Kidney epithelial cell (primary cell): Measurements from ENCODE around the gene ATP1B3. TPM values are rescaled to one million over a fixed set of nuclear protein-coding genes. Genes with fewer than 3 reads are reported as not detected.

ENCODE experiments used
- DNase-seq: peaks from one replicate; pipeline ENCODE4 v3.0.0-alpha.2; 2010; ENCODE audit warnings: low read depth
- H3K27me3 ChIP-seq: 2 replicates; pipeline ENCODE4 v1.6.0; 2011; ENCODE audit warnings: low read length; ENCODE audit not compliant: control insufficient read depth, insufficient read depth
- H3K36me3 ChIP-seq: 2 replicates; pipeline ENCODE4 v1.5.1; 2011; ENCODE audit warnings: low read length; ENCODE audit not compliant: control insufficient read depth, insufficient read depth
- H3K4me3 ChIP-seq: 2 replicates; pipeline ENCODE4 v1.5.1; 2011; ENCODE audit warnings: low read depth, mild to moderate bottlenecking, control low read depth, low read length
- total RNA-seq: library from RNA; depleted of rRNA; stranded (reverse); fragments of >200 nt; gene quantifications from 2 replicates; pipeline ENCODE4 v1.2.3, GENCODE V29; 2015
- TF ChIP-seq, protein P1 (sequence below): IDR thresholded peaks from 2 replicates; pipeline ENCODE4 v1.5.1; 2011; ENCODE audit warnings: mild to moderate bottlenecking, moderate library complexity, low read length, control low read depth, inconsistent platforms; ENCODE audit not compliant: insufficient read depth, poor library complexity, severe bottlenecking

Gene ATP1B3
- total RNA-seq, 1 donor from 2014 or later = 50.8 TPM

DNA sequence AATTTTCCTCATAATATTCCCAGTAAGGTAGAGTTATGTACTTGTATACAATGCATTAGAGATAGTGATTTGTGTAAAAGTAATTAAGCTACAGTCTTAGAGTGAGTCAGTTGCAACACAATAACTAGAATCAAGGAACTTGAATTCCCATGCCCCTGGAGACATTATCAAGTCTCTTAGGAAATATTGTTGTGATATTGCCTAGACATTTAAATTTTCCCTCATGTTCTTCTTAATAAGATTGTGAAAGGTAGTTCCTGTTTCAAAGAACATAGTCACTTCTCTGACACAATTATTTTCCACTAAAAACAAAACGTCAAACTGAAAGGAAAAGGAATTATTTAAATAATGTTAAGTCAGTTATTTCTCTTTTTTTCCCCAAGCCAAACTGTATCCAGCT, 13.0 kb upstream of the ATP1B3 start:
- no peak for DNase-seq
- H3K4me3 ChIP-seq = no peak overlapping the region
- TF ChIP-seq, protein P1, sequence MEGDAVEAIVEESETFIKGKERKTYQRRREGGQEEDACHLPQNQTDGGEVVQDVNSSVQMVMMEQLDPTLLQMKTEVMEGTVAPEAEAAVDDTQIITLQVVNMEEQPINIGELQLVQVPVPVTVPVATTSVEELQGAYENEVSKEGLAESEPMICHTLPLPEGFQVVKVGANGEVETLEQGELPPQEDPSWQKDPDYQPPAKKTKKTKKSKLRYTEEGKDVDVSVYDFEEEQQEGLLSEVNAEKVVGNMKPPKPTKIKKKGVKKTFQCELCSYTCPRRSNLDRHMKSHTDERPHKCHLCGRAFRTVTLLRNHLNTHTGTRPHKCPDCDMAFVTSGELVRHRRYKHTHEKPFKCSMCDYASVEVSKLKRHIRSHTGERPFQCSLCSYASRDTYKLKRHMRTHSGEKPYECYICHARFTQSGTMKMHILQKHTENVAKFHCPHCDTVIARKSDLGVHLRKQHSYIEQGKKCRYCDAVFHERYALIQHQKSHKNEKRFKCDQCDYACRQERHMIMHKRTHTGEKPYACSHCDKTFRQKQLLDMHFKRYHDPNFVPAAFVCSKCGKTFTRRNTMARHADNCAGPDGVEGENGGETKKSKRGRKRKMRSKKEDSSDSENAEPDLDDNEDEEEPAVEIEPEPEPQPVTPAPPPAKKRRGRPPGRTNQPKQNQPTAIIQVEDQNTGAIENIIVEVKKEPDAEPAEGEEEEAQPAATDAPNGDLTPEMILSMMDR = no peak
- no peaks in the 10 kb centered on the region for H3K36me3 ChIP-seq
- no peaks in the 10 kb centered on the region for H3K27me3 ChIP-seq

DNA sequence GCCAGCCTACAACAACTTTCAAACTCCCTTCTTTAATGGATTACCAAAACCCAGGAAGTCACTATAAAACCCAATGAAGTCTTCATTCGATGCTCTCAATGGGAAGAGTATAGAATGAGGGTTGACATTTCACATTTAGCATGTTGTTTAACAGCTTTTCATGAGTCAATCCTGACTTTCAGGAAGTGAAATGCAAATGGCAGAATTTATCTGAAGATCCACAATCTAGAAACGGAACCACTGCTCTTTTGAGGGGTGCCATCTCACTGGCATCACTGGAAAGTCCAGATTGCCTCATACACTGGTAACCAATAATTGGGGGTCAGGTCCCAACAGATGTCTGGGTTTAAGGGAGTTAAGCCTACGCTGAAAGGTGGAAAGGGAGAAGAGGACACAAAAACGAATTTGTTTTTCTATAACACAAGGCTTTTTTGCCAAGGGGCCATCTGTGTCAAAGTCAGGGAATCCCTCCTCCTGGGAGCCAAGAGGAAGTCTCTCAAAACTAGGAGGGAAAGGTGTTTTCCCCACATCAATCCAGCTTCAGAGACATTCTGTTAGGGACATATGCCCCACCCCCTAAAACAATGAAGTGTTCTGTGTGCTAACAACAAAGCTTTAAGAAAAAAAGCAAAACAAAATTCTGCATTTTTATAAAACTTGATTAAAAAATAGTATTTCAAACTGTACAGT, 12.0 kb upstream of the ATP1B3 start:
- Histone ChIP-seq H3K4me3 (no peak overlapping the region), H3K36me3 (no peaks in the 10 kb centered on the region), H3K27me3 (no peaks in the 10 kb centered on the region)
- DNase-seq = no peak
- TF ChIP-seq, protein P1 = no peak

DNA sequence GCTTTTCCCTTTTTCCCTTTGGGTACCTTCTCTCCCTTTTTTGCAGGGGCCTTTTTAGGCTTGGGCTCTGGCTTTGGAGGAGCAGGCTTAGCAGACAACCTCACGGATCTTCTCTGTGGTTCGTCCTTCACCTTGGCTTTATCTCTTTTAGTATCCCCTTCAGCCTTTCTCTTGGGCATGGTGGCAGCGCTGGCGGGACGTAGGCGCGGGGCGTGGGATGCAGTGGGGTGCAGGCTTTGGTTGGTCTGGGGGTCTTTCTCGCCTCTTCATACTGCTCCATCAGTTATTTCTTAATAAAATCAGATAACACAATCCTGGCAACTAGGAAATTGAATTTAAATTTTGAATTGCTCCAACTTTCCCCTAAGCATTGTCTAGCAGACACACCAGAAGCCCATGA, 11.3 kb upstream of the ATP1B3 start:
- H3K36me3 ChIP-seq = no peaks in the 10 kb centered on the region
- DNase-seq = no peak
- TF ChIP-seq, protein P1 = no peak
- no peaks in the 10 kb centered on the region for H3K27me3 ChIP-seq
- no peak overlapping the region for H3K4me3 ChIP-seq

DNA sequence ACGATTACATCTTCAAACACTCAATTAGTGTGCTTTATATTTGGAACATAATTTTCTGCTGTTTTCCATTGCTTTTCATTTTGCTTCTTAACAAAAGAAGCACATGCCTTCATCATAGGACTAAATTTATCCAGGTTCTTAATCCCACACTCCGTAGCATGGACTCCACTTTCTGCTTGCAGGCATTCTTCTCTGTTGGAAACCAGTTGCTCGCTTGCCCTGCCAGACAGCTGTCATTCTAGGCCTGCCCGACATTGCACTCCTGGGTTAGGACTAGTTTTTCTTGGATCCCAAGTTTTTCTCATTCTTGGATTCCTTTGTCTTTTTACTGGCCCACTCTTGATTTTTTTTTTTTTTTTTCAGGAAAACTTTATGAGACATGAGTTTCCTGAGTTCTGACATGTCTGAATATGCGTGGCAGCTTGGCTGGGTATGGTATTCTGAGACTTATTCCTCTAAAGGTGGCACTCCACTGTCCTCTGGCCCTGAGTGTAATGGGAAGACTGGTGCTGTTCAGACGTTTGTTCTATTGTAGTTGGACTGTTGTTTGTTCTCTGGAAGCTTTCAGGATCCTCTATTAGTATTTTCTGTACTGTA, 6.3 kb upstream of the ATP1B3 start:
- Histone ChIP-seq H3K27me3 (no peaks in the 10 kb centered on the region), H3K36me3 (no peaks in the 10 kb centered on the region), H3K4me3 (no peak overlapping the region)
- no peak for DNase-seq
- TF ChIP-seq, protein P1 = no peak

DNA sequence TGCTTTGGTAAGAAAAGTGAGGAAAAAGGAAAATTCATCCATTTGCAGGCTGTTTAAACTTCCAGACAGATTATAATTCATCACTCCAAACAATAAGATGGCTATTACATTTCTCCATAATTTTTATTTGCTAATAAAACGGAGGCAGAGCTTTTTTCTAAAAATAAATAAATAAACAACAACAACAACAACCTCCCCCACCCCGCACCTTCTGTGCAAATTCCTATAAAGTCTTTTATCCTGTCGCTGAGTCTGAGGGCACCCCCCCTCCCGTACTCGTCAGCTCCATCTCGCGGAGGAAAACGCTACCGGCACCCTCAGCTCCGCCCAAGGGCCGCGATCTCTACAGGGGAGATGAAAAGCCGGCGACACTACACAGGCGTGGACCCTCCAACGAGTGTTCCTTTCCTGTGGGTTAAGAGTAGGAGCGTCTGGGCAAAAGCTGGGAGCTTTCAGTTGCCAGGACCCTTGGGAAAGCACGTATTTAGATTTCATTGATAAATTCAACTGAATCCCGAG, 1.0 kb upstream of the ATP1B3 start:
- Histone ChIP-seq H3K4me3 (peak overlapping the region; percentile 69), H3K36me3 (no peaks in the 10 kb centered on the region)
- TF ChIP-seq, protein P1 = peak; percentile 94

More for the DNA sequence above, 1.0 kb upstream of the ATP1B3 start:
- DNase-seq = peak; percentile 32
- no peaks in the 10 kb centered on the region for H3K27me3 ChIP-seq
